ENCODE data around the gene PRLH. TPM values are rescaled to one million over a fixed set of nuclear protein-coding genes. Genes with fewer than 3 reads are reported as not detected.

PRLH gene
- total RNA-seq, 1 donor from 2014 or later: not detected

- H3K4me1 Mint-ChIP-seq: peaks cover 30% of the 10 kb centered on the region
- TF ChIP-seq CTCF (conservative IDR thresholded peaks at IDR 0.05): no peak
- no peak overlapping the region for H3K4me3 Mint-ChIP-seq
- DNase-seq (ENCODE audit: low read depth, low spot score): no peak
- H3K9me3 Mint-ChIP-seq: peaks cover 2% of the 10 kb centered on the region
- no peaks in the 10 kb centered on the region for H3K27me3 Mint-ChIP-seq (ENCODE audit: low read depth)
- no peak overlapping the region for H3K27ac Mint-ChIP-seq (ENCODE audit: unreplicated experiment)
- no peaks in the 10 kb centered on the region for H3K36me3 Mint-ChIP-seq (ENCODE audit: low read depth)
These were observed 19.3 kb downstream of the PRLH start for GRCh38 chr2:237585590-237586221.

GRCh38 chr2:237588044-237588696 is 21.8 kb downstream of the PRLH start:
- peaks cover 25% of the 10 kb centered on the region for H3K4me1 Mint-ChIP-seq
- no peaks in the 10 kb centered on the region for H3K36me3 Mint-ChIP-seq (ENCODE audit: low read depth)
- no peaks in the 10 kb centered on the region for H3K27me3 Mint-ChIP-seq (ENCODE audit: low read depth)
- H3K27ac Mint-ChIP-seq (ENCODE audit: unreplicated experiment): peak overlapping the region; percentile 67
- H3K4me3 Mint-ChIP-seq: no peak overlapping the region
- H3K9me3 Mint-ChIP-seq: peaks cover 2% of the 10 kb centered on the region
- DNase-seq (ENCODE audit: low read depth, low spot score): no peak
- no peak for TF ChIP-seq CTCF (conservative IDR thresholded peaks at IDR 0.05)

GRCh38 chr2:237590272-237591140 is 24.1 kb downstream of the PRLH start, which contains the start of gene RAB17:
RAB17 (minus strand) TSS chr2:237590734; CDS start chr2:237586154, 4,580 bp downstream.
- no peak for TF ChIP-seq CTCF (conservative IDR thresholded peaks at IDR 0.05)
- no peak for DNase-seq (ENCODE audit: low read depth, low spot score)
- Mint-ChIP-seq H3K4me1 (peaks cover 38% of the 10 kb centered on the region), H3K27ac (ENCODE audit: unreplicated experiment) (no peak within 1 kb of the TSS), H3K36me3 (ENCODE audit: low read depth) (no peaks in the 10 kb centered on the region), H3K9me3 (peaks cover 2% of the 10 kb centered on the region), H3K4me3 (no peak within 1 kb of the TSS), H3K27me3 (ENCODE audit: low read depth) (no peaks in the 10 kb centered on the region)

GRCh38 chr2:237591141-237591881 is 24.9 kb downstream of the PRLH start:
- no peak for TF ChIP-seq CTCF (conservative IDR thresholded peaks at IDR 0.05)
- Mint-ChIP-seq H3K4me1 (peaks cover 32% of the 10 kb centered on the region), H3K36me3 (ENCODE audit: low read depth) (no peaks in the 10 kb centered on the region), H3K27ac (ENCODE audit: unreplicated experiment) (no peak overlapping the region), H3K27me3 (ENCODE audit: low read depth) (no peaks in the 10 kb centered on the region), H3K9me3 (peaks cover 2% of the 10 kb centered on the region), H3K4me3 (no peak overlapping the region)
- DNase-seq (ENCODE audit: low read depth, low spot score): no peak

GRCh38 chr2:237592425-237592980 is 26.1 kb downstream of the PRLH start:
- no peak for DNase-seq (ENCODE audit: low read depth, low spot score)
- no peak for TF ChIP-seq CTCF (conservative IDR thresholded peaks at IDR 0.05)
- no peak overlapping the region for H3K27ac Mint-ChIP-seq (ENCODE audit: unreplicated experiment)
- no peaks in the 10 kb centered on the region for H3K36me3 Mint-ChIP-seq (ENCODE audit: low read depth)
- H3K27me3 Mint-ChIP-seq (ENCODE audit: low read depth): no peaks in the 10 kb centered on the region
- H3K9me3 Mint-ChIP-seq: no peaks in the 10 kb centered on the region
- no peak overlapping the region for H3K4me3 Mint-ChIP-seq
- peaks cover 25% of the 10 kb centered on the region for H3K4me1 Mint-ChIP-seq

Data from neural crest cell (in vitro differentiated cells).